IMR-90 (cell line): ENCODE results near the gene LHFPL3. TPM values are rescaled to one million over a fixed set of nuclear protein-coding genes. Genes with fewer than 3 reads are reported as not detected.

Experiments used
- ATAC-seq: fragments of 200-7000 bp; cut with Tn5 transposase; 2 replicates; pipeline ENCODE4 v1.9.1; 2020; ENCODE audit warnings: low read depth, mild to moderate bottlenecking, moderate library complexity
- BruUV-seq: library from RNA; stranded (reverse); fragments of 400-500 nt; replicated peaks from 2 replicates; lab custom pipeline; 2021; lab: Mats Ljungman, UMichigan
- CTCF ChIA-PET: fragments of 300-600 bp; formaldehyde crosslinking; extraction: SDS; loops from one replicate; lab custom pipeline; 2021; ENCODE audit warnings: antibody characterized with exemption; lab: Yijun Ruan, JAX
- POLR2A ChIA-PET: fragments of 300-600 bp; sonication (Branson Sonifier 250); formaldehyde crosslinking; loops from one replicate; lab custom pipeline; 2022; ENCODE audit warnings: antibody characterized with exemption; ENCODE audit not compliant: unreplicated experiment; lab: Charles Lee
- DNase-seq: peaks from one replicate; pipeline ENCODE4 v3.0.0; 2013
- H2AFZ ChIP-seq: replicated peaks from 2 replicates; pipeline ENCODE3; 2013; ENCODE audit warnings: low read length, mild to moderate bottlenecking; ENCODE audit not compliant: poor library complexity
- H2AK5ac ChIP-seq: 2 replicates; pipeline ENCODE4 v1.6.1; 2013; ENCODE audit warnings: low read depth, low read length, inconsistent platforms
- H2AK9ac ChIP-seq: replicated peaks from 2 replicates; pipeline ENCODE3; 2013; ENCODE audit warnings: mild to moderate bottlenecking, low read depth, low read length, moderate library complexity; ENCODE audit not compliant: poor library complexity
- H2BK120ac ChIP-seq: 2 replicates; pipeline ENCODE4 v1.6.1; 2013; ENCODE audit warnings: low read depth, low read length, inconsistent platforms
- H2BK15ac ChIP-seq: 3 replicates; pipeline ENCODE4 v1.6.1; 2013; ENCODE audit warnings: low read depth, low read length, inconsistent platforms
- H2BK20ac ChIP-seq: 2 replicates; pipeline ENCODE4 v1.6.1; 2013; ENCODE audit warnings: low read depth, mild to moderate bottlenecking, inconsistent platforms, low read length, moderate library complexity
- H2BK5ac ChIP-seq: 2 replicates; pipeline ENCODE4 v1.6.1; 2013; ENCODE audit warnings: mild to moderate bottlenecking, low read depth, low read length, inconsistent platforms; ENCODE audit not compliant: poor library complexity, severe bottlenecking
- H3K14ac ChIP-seq: replicated peaks from 2 replicates; pipeline ENCODE4 v1.6.1; 2013; ENCODE audit warnings: low read depth, low read length, inconsistent platforms
- H3K18ac ChIP-seq: 2 replicates; pipeline ENCODE4 v1.6.1; 2013; ENCODE audit warnings: low read depth, low read length, control low read depth
- H3K23ac ChIP-seq: 2 replicates; pipeline ENCODE4 v1.6.1; 2013; ENCODE audit warnings: low read depth, low read length, inconsistent platforms
- H3K27ac ChIP-seq: 2 replicates; pipeline ENCODE4 v1.5.1; 2013; ENCODE audit warnings: mild to moderate bottlenecking, control low read depth, low read length; ENCODE audit not compliant: insufficient read depth
- H3K27me3 ChIP-seq: 2 replicates; pipeline ENCODE4 v1.6.1; 2013; ENCODE audit warnings: low read length; ENCODE audit not compliant: control insufficient read depth, insufficient read depth
- H3K36me3 ChIP-seq: 2 replicates; pipeline ENCODE4 v1.6.1; 2013; ENCODE audit warnings: low read length, mixed read lengths; ENCODE audit not compliant: control insufficient read depth, insufficient read depth
- H3K4ac ChIP-seq: 2 replicates; pipeline ENCODE4 v1.6.1; 2013; ENCODE audit warnings: low read depth, low read length, inconsistent platforms
- H3K4me1 ChIP-seq: 2 replicates; pipeline ENCODE4 v1.6.1; 2013; ENCODE audit warnings: low read length, mixed read lengths; ENCODE audit not compliant: control insufficient read depth, insufficient read depth
- H3K4me2 ChIP-seq: 2 replicates; pipeline ENCODE4 v1.6.1; 2013; ENCODE audit warnings: low read depth, mild to moderate bottlenecking, control low read depth, low read length, moderate library complexity
- H3K4me3 ChIP-seq: 2 replicates; pipeline ENCODE4 v1.5.1; 2013; ENCODE audit warnings: low read depth, mild to moderate bottlenecking, control low read depth, low read length, moderate library complexity; ENCODE audit not compliant: insufficient read depth
- H3K56ac ChIP-seq: 2 replicates; pipeline ENCODE4 v1.6.1; 2013; ENCODE audit warnings: low read length, inconsistent platforms; ENCODE audit not compliant: insufficient read depth; ENCODE audit errors: extremely low read depth
- H3K79me1 ChIP-seq, 2 experiments: 2 replicates each; pipeline ENCODE4 v1.6.1; 2013; ENCODE audit warnings: low read length in 2 of 2, inconsistent platforms in 1 of 2, low read depth in 1 of 2
- H3K9ac ChIP-seq: 2 replicates; pipeline ENCODE4 v1.6.1; 2013; ENCODE audit warnings: low read depth, low read length, control low read depth
- H3K9me1 ChIP-seq: 2 replicates; pipeline ENCODE4 v1.6.1; 2013; ENCODE audit warnings: low read length, inconsistent platforms; ENCODE audit not compliant: insufficient read depth
- H3K9me3 ChIP-seq: 2 replicates; pipeline ENCODE4 v1.6.1; 2013; ENCODE audit warnings: low read length; ENCODE audit not compliant: control insufficient read depth, insufficient read depth
- H4K20me1 ChIP-seq: 2 replicates; pipeline ENCODE4 v1.6.1; 2013; ENCODE audit warnings: low read length, inconsistent platforms; ENCODE audit not compliant: insufficient read depth
- H4K5ac ChIP-seq: 2 replicates; pipeline ENCODE4 v1.6.1; 2013; ENCODE audit warnings: mild to moderate bottlenecking, low read depth, low read length, control low read depth
- H4K8ac ChIP-seq, 2 experiments: 2 replicates each; pipeline ENCODE4 v1.6.1; 2013; ENCODE audit warnings: low read depth in 2 of 2, low read length in 2 of 2, control low read depth in 1 of 2, inconsistent platforms in 1 of 2
- H4K91ac ChIP-seq: 2 replicates; pipeline ENCODE4 v1.6.1; 2013; ENCODE audit warnings: low read depth, low read length, inconsistent platforms; ENCODE audit not compliant: insufficient read depth
- BHLHE40 ChIP-seq: fragments of 150-350 bp; IDR thresholded peaks from 2 replicates; pipeline ENCODE4 v1.6.1; 2016; ENCODE audit warnings: mild to moderate bottlenecking, low read depth, low read length
- CEBPB ChIP-seq: IDR thresholded peaks from 2 replicates; pipeline ENCODE4 v1.6.1; 2012; ENCODE audit warnings: low read depth, low read length, improper control_type of control experiment
- CHD1 ChIP-seq: IDR thresholded peaks from 2 replicates; pipeline ENCODE4 v1.6.1; 2012; ENCODE audit warnings: low read depth, low read length, improper control_type of control experiment
- FOS ChIP-seq: fragments of 150-350 bp; IDR thresholded peaks from 2 replicates; pipeline ENCODE4 v1.6.1; 2016; ENCODE audit warnings: low read depth, low read length
- MAFK ChIP-seq: IDR thresholded peaks from 2 replicates; pipeline ENCODE4 v1.6.1; 2012; ENCODE audit warnings: low read depth, low read length, improper control_type of control experiment
- MAZ ChIP-seq: IDR thresholded peaks from 2 replicates; pipeline ENCODE4 v1.6.1; 2012; ENCODE audit warnings: low read depth, mild to moderate bottlenecking, low read length, improper control_type of control experiment, moderate library complexity, borderline replicate concordance
- MXI1 ChIP-seq: IDR thresholded peaks from 2 replicates; pipeline ENCODE4 v1.6.1; 2012; ENCODE audit warnings: low read depth, mild to moderate bottlenecking, low read length, moderate library complexity, borderline replicate concordance
- NFE2L2 ChIP-seq: fragments of 150-350 bp; IDR thresholded peaks from 2 replicates; pipeline ENCODE4 v1.6.1; 2016; ENCODE audit warnings: low read depth, mild to moderate bottlenecking, low read length
- POLR2A ChIP-seq: IDR thresholded peaks from 2 replicates; pipeline ENCODE4 v1.6.1; 2012; ENCODE audit warnings: mild to moderate bottlenecking, low read depth, low read length
- RAD21 ChIP-seq: IDR thresholded peaks from 2 replicates; pipeline ENCODE4 v1.6.1; 2012; ENCODE audit warnings: low read length, improper control_type of control experiment
- RCOR1 ChIP-seq: IDR thresholded peaks from 2 replicates; pipeline ENCODE4 v1.6.1; 2012; ENCODE audit warnings: mild to moderate bottlenecking, low read length, improper control_type of control experiment; ENCODE audit not compliant: insufficient replicate concordance
- RFX5 ChIP-seq: IDR thresholded peaks from 2 replicates; pipeline ENCODE4 v1.8.0; 2012; ENCODE audit warnings: low read depth, mild to moderate bottlenecking, low read length, moderate library complexity
- SMC3 ChIP-seq: fragments of 150-350 bp; IDR thresholded peaks from 2 replicates; pipeline ENCODE4 v1.6.1; 2016; ENCODE audit warnings: low read depth, mild to moderate bottlenecking, antibody characterized with exemption, low read length, moderate library complexity
- WGBS, 2 experiments: methylation state at CpG; one replicate each; pipeline versions ENCODE4 v1.1.5 to v1.1.7; 2013; ENCODE audit warnings: missing lambda C conversion rate in 2 of 2; ENCODE audit not compliant: insufficient read length in 1 of 2; ENCODE audit errors: extremely low coverage in 2 of 2; 5-methylcytosine and 5-hydroxymethylcytosine counted together
- dilution Hi-C: fragments of 300-500 bp; cut with HindIII; formaldehyde crosslinking; loops from one replicate; pipeline ENCODE4 v1.14.3; 2018; ENCODE audit warnings: low sequenced_read_pairs; ENCODE audit not compliant: unreplicated experiment
- in situ Hi-C: fragments of 300-500 bp; cut with MboI; formaldehyde crosslinking; loops from 3 replicates; pipeline ENCODE4 v1.14.3; 2019; ENCODE audit warnings: low sequenced_read_pairs, inconsistent platforms, mixed read lengths
- intact Hi-C: fragments of 100-400 bp; cut with micrococcal nuclease; formaldehyde crosslinking; loops from 2 replicates; pipeline ENCODE4 v1.10.0; 2022
- polyA plus RNA-seq, 3 experiments: library from polyadenylated mRNA; depleted of rRNA; stranded (reverse); fragments of >200 nt; gene quantifications; 2 replicates each; pipeline ENCODE4 v1.2.3, GENCODE V29; 2012; ENCODE audit warnings: low replicate concordance in 1 of 3
- total RNA-seq: library from RNA; depleted of rRNA; stranded (reverse); fragments of >200 nt; gene quantifications from 2 replicates; pipeline ENCODE4 v1.2.3, GENCODE V29; 2012
- TF ChIP-seq, protein P1 (sequence below): fragments of 150-350 bp; IDR thresholded peaks from 2 replicates; pipeline ENCODE4 v1.6.1; 2017; ENCODE audit warnings: mild to moderate bottlenecking, antibody characterized with exemption, low read length, low read depth
- TF ChIP-seq, protein P2 (sequence below): fragments of 150-350 bp; IDR thresholded peaks from 2 replicates; pipeline ENCODE4 v1.6.1; 2016; ENCODE audit warnings: low read depth, mild to moderate bottlenecking, low read length, moderate library complexity, borderline replicate concordance
- TF ChIP-seq, protein P3 (sequence below): conservative IDR thresholded peaks from 2 replicates; pipeline ENCODE4 v1.5.1; 2012; ENCODE audit warnings: mild to moderate bottlenecking, low read depth, low read length, improper control_type of control experiment

The LHFPL3 gene
- total and polyA plus RNA-seq, 2 of the 4 experiments (the other 2 are of a cell fraction) = not detected

DNA sequence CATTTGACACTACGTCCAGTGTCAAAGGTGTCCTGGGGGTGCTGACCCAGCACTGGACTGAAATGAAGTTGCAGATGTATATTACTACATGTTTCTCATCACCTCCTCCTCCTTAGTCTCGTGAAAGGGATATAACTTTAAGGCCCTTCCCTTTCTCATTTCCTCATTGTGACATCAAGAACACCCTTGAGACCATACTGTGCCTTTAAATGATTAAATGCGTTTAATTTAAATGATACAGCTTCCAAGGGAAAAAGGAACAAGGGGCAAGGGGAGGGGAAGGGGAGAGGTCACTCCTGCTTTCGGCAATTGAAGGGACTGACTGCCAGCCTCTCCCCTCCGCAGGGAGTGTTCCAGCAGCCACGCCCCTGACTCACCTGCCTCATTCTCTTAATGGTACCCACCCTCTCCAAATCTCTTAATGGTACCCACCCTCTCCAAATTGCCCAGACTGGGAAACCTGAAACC is 605.2 kb downstream of the LHFPL3 start:
- CTCF ChIA-PET = no interaction called here
- Histone ChIP-seq H3K79me1 (no peaks in the 10 kb centered on the region), H4K20me1 (no peaks in the 10 kb centered on the region), H3K9me1 (peaks cover 6% of the 10 kb centered on the region; the same call in 1 of the 2 replicates), H4K5ac (no peak overlapping the region), H3K4ac (no peak overlapping the region), H3K18ac (no peak overlapping the region), H3K4me2 (no peak overlapping the region), H2BK15ac (no peak overlapping the region), H3K23ac (no peak overlapping the region), H3K36me3 (no peaks in the 10 kb centered on the region), H3K14ac (no peak overlapping the region), H3K4me3 (no peak overlapping the region), H2BK120ac (no peak overlapping the region), H3K27me3 (no peaks in the 10 kb centered on the region), H4K91ac (no peak overlapping the region), H3K27ac (no peak overlapping the region), H2BK20ac (no peak overlapping the region), H4K8ac (no peak overlapping the region), H2AK5ac (no peak overlapping the region), H2AK9ac (no peak overlapping the region), H3K4me1 (no peaks in the 10 kb centered on the region), H2AFZ (no peak overlapping the region), H2BK5ac (no peak overlapping the region), H3K9ac (no peak overlapping the region), H3K56ac (no peak overlapping the region), H3K9me3 (no peaks in the 10 kb centered on the region)
- intact Hi-C loops (no loop called here), dilution Hi-C loops (no loop called here), in situ Hi-C loops (no loop called here)
- DNase-seq (no peak), ATAC-seq (no peak)
- no TSS peak for BruUV-seq
- WGBS, 2 experiments = 100% methylated on average over 1 of the region's 6 CpGs; no CpG with 5 or more reads in 1 of the 2 experiments
- no peak for TF ChIP-seq SMC3
- TF ChIP-seq RFX5 = no peak
- TF ChIP-seq RAD21 = no peak
- TF ChIP-seq, protein P1, sequence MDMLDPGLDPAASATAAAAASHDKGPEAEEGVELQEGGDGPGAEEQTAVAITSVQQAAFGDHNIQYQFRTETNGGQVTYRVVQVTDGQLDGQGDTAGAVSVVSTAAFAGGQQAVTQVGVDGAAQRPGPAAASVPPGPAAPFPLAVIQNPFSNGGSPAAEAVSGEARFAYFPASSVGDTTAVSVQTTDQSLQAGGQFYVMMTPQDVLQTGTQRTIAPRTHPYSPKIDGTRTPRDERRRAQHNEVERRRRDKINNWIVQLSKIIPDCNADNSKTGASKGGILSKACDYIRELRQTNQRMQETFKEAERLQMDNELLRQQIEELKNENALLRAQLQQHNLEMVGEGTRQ = no peak
- no peak for TF ChIP-seq POLR2A
- TF ChIP-seq CEBPB = no peak
- no peak for TF ChIP-seq MAZ
- TF ChIP-seq CHD1 = no peak
- TF ChIP-seq BHLHE40 = no peak
- no peak for TF ChIP-seq MXI1
- no peak for TF ChIP-seq FOS
- no peak for TF ChIP-seq RCOR1
- TF ChIP-seq, protein P2, sequence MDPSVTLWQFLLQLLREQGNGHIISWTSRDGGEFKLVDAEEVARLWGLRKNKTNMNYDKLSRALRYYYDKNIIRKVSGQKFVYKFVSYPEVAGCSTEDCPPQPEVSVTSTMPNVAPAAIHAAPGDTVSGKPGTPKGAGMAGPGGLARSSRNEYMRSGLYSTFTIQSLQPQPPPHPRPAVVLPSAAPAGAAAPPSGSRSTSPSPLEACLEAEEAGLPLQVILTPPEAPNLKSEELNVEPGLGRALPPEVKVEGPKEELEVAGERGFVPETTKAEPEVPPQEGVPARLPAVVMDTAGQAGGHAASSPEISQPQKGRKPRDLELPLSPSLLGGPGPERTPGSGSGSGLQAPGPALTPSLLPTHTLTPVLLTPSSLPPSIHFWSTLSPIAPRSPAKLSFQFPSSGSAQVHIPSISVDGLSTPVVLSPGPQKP = no peak
- TF ChIP-seq, protein P3, sequence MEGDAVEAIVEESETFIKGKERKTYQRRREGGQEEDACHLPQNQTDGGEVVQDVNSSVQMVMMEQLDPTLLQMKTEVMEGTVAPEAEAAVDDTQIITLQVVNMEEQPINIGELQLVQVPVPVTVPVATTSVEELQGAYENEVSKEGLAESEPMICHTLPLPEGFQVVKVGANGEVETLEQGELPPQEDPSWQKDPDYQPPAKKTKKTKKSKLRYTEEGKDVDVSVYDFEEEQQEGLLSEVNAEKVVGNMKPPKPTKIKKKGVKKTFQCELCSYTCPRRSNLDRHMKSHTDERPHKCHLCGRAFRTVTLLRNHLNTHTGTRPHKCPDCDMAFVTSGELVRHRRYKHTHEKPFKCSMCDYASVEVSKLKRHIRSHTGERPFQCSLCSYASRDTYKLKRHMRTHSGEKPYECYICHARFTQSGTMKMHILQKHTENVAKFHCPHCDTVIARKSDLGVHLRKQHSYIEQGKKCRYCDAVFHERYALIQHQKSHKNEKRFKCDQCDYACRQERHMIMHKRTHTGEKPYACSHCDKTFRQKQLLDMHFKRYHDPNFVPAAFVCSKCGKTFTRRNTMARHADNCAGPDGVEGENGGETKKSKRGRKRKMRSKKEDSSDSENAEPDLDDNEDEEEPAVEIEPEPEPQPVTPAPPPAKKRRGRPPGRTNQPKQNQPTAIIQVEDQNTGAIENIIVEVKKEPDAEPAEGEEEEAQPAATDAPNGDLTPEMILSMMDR = no peak
- TF ChIP-seq MAFK = no peak
- TF ChIP-seq NFE2L2 = no peak
- POLR2A ChIA-PET = no interaction called here
